NT2/D1 (cell line): Measurements from ENCODE around the gene PLXNA4.

Source experiments
- SUZ12 ChIP-seq: IDR thresholded peaks from 2 replicates; pipeline ENCODE4 v1.6.1; 2011; ENCODE audit not compliant: insufficient read length, insufficient read depth; ENCODE audit errors: extremely low read depth
- ZNF274 ChIP-seq: IDR thresholded peaks from 2 replicates; pipeline ENCODE4 v1.6.1; 2011; ENCODE audit warnings: mild to moderate bottlenecking, low read depth, low read length

GRCh38 chr7:132258231-132258630 is 318.0 kb downstream of the PLXNA4 start:
- TF ChIP-seq SUZ12 (no peak), ZNF274 (no peak)
